Motor neuron (in vitro differentiated cells): ENCODE results near the gene SPATA31E1. TPM values are rescaled to one million over a fixed set of nuclear protein-coding genes. Genes with fewer than 3 reads are reported as not detected.
A peak's percentile ranks its signal among the peaks of the same experiment; 100 is the strongest.

Experiments used
- ATAC-seq, 8 experiments: fragments of 200-7000 bp; cut with Tn5 transposase; replicated peaks in 6 of 8; 2 replicates each; pipeline ENCODE4 v1.8.0; 2021; ENCODE audit warnings: mild to moderate bottlenecking in 8 of 8, moderate library complexity in 8 of 8
- H3K27ac ChIP-seq, 2 donors: fragments of 250-450 bp; sonication (Bioruptor Pico); 2 replicates each; pipeline ENCODE4 v1.9.0; 2021; ENCODE audit warnings: antibody characterized with exemption in 2 of 2, mild to moderate bottlenecking in 2 of 2, moderate library complexity in 1 of 2
- H3K4me1 ChIP-seq, 2 donors: fragments of 250-450 bp; sonication (Bioruptor Pico); replicated peaks in 1 of 2; 2 replicates each; pipeline ENCODE4 v1.6.1; 2021; ENCODE audit warnings: antibody characterized with exemption in 2 of 2, mild to moderate bottlenecking in 2 of 2, moderate library complexity in 1 of 2
- H3K4me3 ChIP-seq, 5 donors: fragments of 250-450 bp; sonication (Bioruptor Pico); 2 replicates each; pipeline ENCODE4 v1.9.0; 2021; ENCODE audit warnings: antibody characterized with exemption in 5 of 5, mild to moderate bottlenecking in 5 of 5, moderate library complexity in 4 of 5
- WGBS, 10 experiments: fragments of 450-650 bp; shearing (Covaris generic); methylation state at CpG; one replicate each; pipeline ENCODE4 v1.0.0; 2022; 5-methylcytosine and 5-hydroxymethylcytosine counted together
- in situ Hi-C, 9 experiments: fragments of 400-800 bp; cut with MboI; loops; one replicate each; pipeline ENCODE4 v1.15.0; 2021; ENCODE audit warnings: low sequenced_read_pairs in 9 of 9, low pct_unique_long_range_greater_than_20kb in 2 of 9; ENCODE audit not compliant: unreplicated experiment in 9 of 9
- total RNA-seq, 8 experiments: library from RNA; unstranded; fragments of 300-600 nt; gene quantifications; 2 replicates each; pipeline versions ENCODE4 v1.2.3 to v1.2.4, GENCODE V29; 2022

SPATA31E1 gene
- total RNA-seq, 8 experiments from 2014 or later, result under 0.01 to 0.76 (median 0.22) TPM; not detected in 1

GRCh38 chr9:87880116-87880515 lies 2.6 kb upstream of the SPATA31E1 start:
- WGBS, 10 experiments, result 57 to 93% (median 71%) methylated on average over 3 to 7 of the region's 8 CpGs; no CpG with 5 or more reads in 1 of the 10 experiments

GRCh38 chr9:87880683-87881082 lies 2.0 kb upstream of the SPATA31E1 start:
- Histone ChIP-seq H3K4me1 (peaks cover 0 to 10% of the 10 kb centered on the region in 2 donors), H3K4me3 (no peak overlapping the region), H3K27ac (no peak overlapping the region)
- 71 to 100% (median 94%) methylated on average over 1 to 3 of the region's 6 CpGs; no CpG with 5 or more reads in 7 of the 10 experiments for WGBS, 10 experiments
- in situ Hi-C loops, result no loop called here
- no peak for ATAC-seq

More at GRCh38 chr9:87880116-87880515, 2.6 kb upstream of the SPATA31E1 start:
- in situ Hi-C loops, result no loop called here
- Histone ChIP-seq H3K4me1 (peaks cover 3 to 10% of the 10 kb centered on the region in 2 donors), H3K27ac (no peak overlapping the region), H3K4me3 (no peak overlapping the region)
- no peak for ATAC-seq

GRCh38 chr9:87883274-87883673 lies 597 bp downstream of the SPATA31E1 start:
- Histone ChIP-seq H3K4me3 (no peak overlapping the region), H3K4me1 (peaks cover 0 to 10% of the 10 kb centered on the region in 2 donors), H3K27ac (no peak overlapping the region)
- ATAC-seq, result peak in 2 of 8 experiments; percentile 10 to 14
- WGBS, 10 experiments, result 60 to 100% (median 95%) methylated on average over 1 to 4 of the region's 6 CpGs; no CpG with 5 or more reads in 6 of the 10 experiments
- in situ Hi-C loops, result no loop called here

- ATAC-seq, result peak in 2 of 8 experiments; percentile 12 to 21
- WGBS, 10 experiments, result 40 to 91% (median 57%) methylated on average over 2 to 4 of the region's 8 CpGs; no CpG with 5 or more reads in 7 of the 10 experiments
These were observed 1.3 kb downstream of the SPATA31E1 start for GRCh38 chr9:87883990-87884389.

DNA sequence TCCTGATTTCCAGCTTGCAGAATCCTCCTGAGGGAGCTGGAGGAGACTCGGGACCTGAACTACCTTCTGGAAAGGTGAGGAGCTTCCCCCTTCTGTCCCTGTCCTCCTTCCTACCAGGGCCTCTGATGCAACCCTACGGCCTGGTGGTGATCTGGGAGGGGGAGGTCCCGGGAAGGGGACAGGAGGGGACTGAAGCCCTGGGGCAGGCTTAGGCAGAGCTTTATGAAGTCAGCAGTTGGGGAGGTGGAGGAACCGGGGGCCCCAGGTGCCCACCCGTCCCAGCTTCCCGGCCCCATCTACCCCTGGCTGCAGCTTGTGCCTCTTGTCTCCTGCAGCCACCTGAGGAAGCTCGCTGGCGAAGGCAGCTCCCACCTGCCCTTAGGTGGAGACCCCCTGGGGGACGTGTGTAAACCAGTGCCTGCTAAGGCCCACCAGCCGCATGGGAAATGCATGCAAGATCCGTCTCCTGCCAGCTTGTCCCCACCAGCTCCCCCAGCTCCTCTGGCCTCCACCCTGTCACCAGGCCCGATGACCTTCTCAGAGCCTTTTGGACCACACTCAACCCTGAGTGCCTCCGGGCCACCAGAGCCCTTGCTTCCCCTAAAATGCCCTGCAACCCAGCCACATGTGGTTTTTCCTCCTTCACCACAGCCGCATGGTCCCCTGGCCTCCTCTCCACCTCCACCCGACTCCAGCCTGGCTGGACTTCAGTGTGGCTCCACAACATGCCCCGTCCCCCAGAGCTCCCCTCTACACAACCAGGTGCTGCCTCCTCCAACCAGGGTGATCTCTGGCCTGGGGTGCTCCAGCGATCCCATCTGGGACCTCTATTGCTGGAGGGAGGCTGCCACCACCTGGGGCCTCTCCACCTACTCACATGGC lies 2.1 kb downstream of the SPATA31E1 start:
- H3K4me3 ChIP-seq, result no peak overlapping the region
- ATAC-seq, result no peak
- H3K4me1 ChIP-seq, result peaks cover 0 to 10% of the 10 kb centered on the region in 2 donors
- 80 to 100% (median 91%) methylated on average over 1 to 4 of the region's 17 CpGs; no CpG with 5 or more reads in 5 of the 10 experiments for WGBS, 10 experiments
- H3K27ac ChIP-seq, result no peak overlapping the region
- in situ Hi-C loops, result no loop called here

More at GRCh38 chr9:87883990-87884389, 1.3 kb downstream of the SPATA31E1 start:
- H3K4me3 ChIP-seq, result no peak overlapping the region
- H3K27ac ChIP-seq, result no peak overlapping the region
- H3K4me1 ChIP-seq, result peaks cover 0 to 10% of the 10 kb centered on the region in 2 donors
- in situ Hi-C loops, result no loop called here

GRCh38 chr9:87885484-87886189 lies 3.0 kb downstream of the SPATA31E1 start:
- Histone ChIP-seq H3K27ac (no peak overlapping the region), H3K4me1 (peaks cover 0 to 10% of the 10 kb centered on the region in 2 donors), H3K4me3 (no peak overlapping the region)
- in situ Hi-C loops, result no loop called here
- 40 to 95% (median 56%) methylated on average over 3 to 9 of the region's 13 CpGs; no CpG with 5 or more reads in 4 of the 10 experiments for WGBS, 10 experiments
- ATAC-seq, result no peak

GRCh38 chr9:87886210-87886932 lies 3.7 kb downstream of the SPATA31E1 start:
- in situ Hi-C loops, result no loop called here
- Histone ChIP-seq H3K27ac (no peak overlapping the region), H3K4me3 (no peak overlapping the region), H3K4me1 (peaks cover 0 to 10% of the 10 kb centered on the region in 2 donors)
- no peak for ATAC-seq
- WGBS, 10 experiments, result 58 to 93% (median 76%) methylated on average over 2 to 9 of the region's 11 CpGs; no CpG with 5 or more reads in 5 of the 10 experiments

- Histone ChIP-seq H3K27ac (no peak overlapping the region), H3K4me3 (no peak overlapping the region), H3K4me1 (peaks cover 0 to 10% of the 10 kb centered on the region in 2 donors)
- 52 to 100% (median 81%) methylated on average over 1 to 4 of the region's 13 CpGs; no CpG with 5 or more reads in 4 of the 10 experiments for WGBS, 10 experiments
- no peak for ATAC-seq
- in situ Hi-C loops, result no loop called here
These were observed 4.3 kb downstream of the SPATA31E1 start for GRCh38 chr9:87886933-87887505.

DNA sequence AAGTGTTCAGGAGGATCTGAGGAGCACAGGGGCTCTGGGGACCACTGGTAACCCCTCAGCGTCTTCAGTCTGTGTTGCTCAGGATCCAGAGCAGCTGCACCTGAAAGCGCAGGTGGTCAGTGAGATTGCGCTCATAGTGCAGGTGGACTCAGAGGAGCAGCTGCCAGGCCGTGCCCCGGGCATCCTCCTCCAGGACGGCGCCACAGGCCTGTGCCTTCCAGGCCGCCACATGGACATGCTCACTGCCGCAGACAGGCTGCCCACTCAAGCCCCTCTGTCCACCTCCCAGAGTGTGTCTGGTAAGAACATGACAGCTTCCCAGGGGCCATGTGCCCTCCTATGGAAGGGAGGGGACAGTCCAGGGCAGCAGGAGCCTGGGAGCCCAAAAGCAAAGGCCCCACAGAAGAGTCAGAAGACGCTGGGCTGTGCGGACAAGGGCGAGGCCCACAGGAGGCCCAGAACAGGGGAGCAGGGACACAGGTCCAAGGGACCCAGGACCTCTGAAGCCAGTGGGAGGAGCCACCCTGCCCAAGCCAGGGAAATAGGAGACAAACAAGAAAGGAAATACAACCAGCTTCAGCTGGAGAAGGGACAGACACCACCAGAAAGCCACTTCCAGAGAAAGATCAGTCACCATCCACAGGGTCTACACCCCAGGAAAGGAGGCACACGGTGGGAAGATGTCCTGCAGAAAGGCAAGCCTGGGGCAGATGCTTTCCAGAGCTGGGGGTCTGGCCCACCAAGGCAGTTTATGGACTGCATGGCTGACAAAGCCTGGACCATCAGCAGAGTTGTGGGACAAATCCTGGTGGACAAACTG lies 5.2 kb downstream of the SPATA31E1 start:
- Histone ChIP-seq H3K27ac (no peak overlapping the region), H3K4me1 (peaks cover 0 to 6% of the 10 kb centered on the region in 2 donors), H3K4me3 (no peak overlapping the region)
- ATAC-seq, result no peak
- 0 to 100% (median 87%) methylated on average over 1 to 3 of the region's 13 CpGs; no CpG with 5 or more reads in 5 of the 10 experiments for WGBS, 10 experiments
- in situ Hi-C loops, result no loop called here

DNA sequence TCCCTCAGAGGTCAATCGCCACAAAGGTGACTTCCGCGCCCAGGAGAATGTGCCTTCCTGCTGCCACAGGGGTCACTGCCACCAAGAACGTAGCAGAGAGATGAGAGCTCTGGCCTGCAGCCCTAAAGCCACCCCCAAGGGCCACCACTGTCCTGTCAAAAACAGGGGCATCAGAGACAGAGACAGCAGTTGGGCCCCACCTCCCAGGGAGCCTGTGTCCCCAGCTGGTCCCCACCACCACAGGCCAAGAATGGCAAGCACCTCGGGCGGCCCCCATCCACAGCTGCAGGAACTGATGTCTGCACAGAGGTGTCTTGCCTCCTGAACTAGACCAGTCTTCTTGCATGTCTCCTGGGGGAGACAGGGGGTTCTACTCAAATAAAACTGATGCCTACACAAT lies 5.8 kb downstream of the SPATA31E1 start:
- ATAC-seq, result no peak
- in situ Hi-C loops, result no loop called here
- whole genome bisulfite sequencing, 10 experiments, result 75 to 100% (median 81%) methylated on average over 1 to 4 of the region's 6 CpGs; no CpG with 5 or more reads in 5 of the 10 experiments
- Histone ChIP-seq H3K4me3 (no peak overlapping the region), H3K4me1 (peaks cover 0 to 1% of the 10 kb centered on the region in 2 donors), H3K27ac (no peak overlapping the region)

DNA sequence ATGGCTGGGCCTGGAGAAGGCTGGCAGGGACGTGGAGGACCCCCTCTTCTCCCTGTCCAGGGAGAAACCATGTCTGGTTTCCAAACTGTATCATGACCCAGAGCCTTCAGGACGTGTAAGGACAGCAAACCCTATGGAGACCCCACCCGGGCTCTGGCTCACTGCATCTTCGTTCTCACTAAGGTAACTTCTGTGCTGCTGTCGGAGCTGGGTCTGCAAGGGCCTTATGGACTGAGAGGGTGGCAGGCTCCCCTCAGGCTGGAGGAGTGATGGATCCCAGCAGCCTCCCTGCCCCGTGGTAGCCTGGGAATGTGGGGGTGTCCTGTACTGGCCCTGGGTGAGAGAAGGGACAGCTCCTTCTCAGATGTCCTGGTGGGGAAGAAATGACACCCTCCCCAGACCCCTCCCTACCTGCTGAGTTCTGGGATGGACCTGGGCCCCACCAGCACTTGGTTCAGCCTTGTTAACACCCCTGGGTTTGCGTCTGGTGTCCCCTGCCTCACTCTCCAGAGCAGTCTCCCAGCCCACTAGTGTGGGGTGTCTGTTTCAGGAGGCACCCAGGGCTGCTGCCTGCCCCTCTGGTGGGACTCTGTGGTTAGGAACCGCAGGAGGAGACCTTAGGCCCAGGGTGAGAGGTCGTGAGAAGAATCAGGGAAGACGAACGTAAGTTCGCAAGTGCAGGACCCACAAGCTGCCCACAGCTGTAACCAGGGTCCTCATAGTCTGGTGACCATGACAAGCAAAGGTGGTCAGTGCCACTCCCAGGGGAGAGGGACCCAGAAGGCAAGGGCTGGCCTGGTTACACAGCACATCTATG lies 6.6 kb downstream of the SPATA31E1 start:
- no peak overlapping the region for H3K4me3 ChIP-seq
- ATAC-seq, result no peak
- no peak overlapping the region for H3K27ac ChIP-seq
- no peaks in the 10 kb centered on the region for H3K4me1 ChIP-seq
- in situ Hi-C loops, result no loop called here
- 72 to 100% (median 87%) methylated on average over 2 to 5 of the region's 12 CpGs; no CpG with 5 or more reads in 3 of the 10 experiments for WGBS, 10 experiments
